ENCODE results near the gene GLRX.

The GLRX gene

GRCh38 chr5:95788493-95788892 lies 34.0 kb downstream of the GLRX start:
- Histone ChIP-seq H3K36me3 (replicated peaks; ENCODE audit: insufficient read depth, low read length) (no peaks in the 10 kb centered on the region), H3K9me3 (replicated peaks; ENCODE audit: insufficient read depth, low read length) (no peaks in the 10 kb centered on the region), H3K27ac (ENCODE audit: low read length) (no peak overlapping the region), H3K4me3 (ENCODE audit: low read length) (no peak overlapping the region), H3K4me2 (ENCODE audit: low read depth, low read length) (no peak overlapping the region), H3K27me3 (replicated peaks; ENCODE audit: insufficient read depth, low read length) (no peaks in the 10 kb centered on the region), H3K9ac (ENCODE audit: low read length) (no peak overlapping the region), H4K20me1 (ENCODE audit: insufficient read depth, low read length) (no peaks in the 10 kb centered on the region), H3K9me2 (replicated peaks; ENCODE audit: insufficient read depth, low read length) (no peaks in the 10 kb centered on the region), H3F3A (ENCODE audit: insufficient read depth, low read length) (no peaks in the 10 kb centered on the region), H3K79me2 (ENCODE audit: low read length) (no peaks in the 10 kb centered on the region), H3K4me1 (ENCODE audit: low read length) (peaks cover 5% of the 10 kb centered on the region), H2AFZ (ENCODE audit: low read length) (no peak overlapping the region)
- TF ChIP-seq EZH2phosphoT487 (IDR thresholded peaks at IDR 0.05; ENCODE audit: low read length) (no peak), EZH2 (optimal IDR thresholded peaks at IDR 0.05; ENCODE audit: low read depth, low read length) (no peak), CTCF (IDR thresholded peaks at IDR 0.05; ENCODE audit: low read length) (no peak)
- DNase-seq: no peak

GRCh38 chr5:95786821-95787418 lies 35.6 kb downstream of the GLRX start:
- Histone ChIP-seq H2AFZ (ENCODE audit: low read length) (no peak overlapping the region), H3K4me2 (ENCODE audit: low read depth, low read length) (no peak overlapping the region), H3K36me3 (replicated peaks; ENCODE audit: insufficient read depth, low read length) (no peaks in the 10 kb centered on the region), H3K27ac (ENCODE audit: low read length) (no peak overlapping the region), H3K9ac (ENCODE audit: low read length) (no peak overlapping the region), H3K4me1 (ENCODE audit: low read length) (peaks cover 5% of the 10 kb centered on the region), H3K79me2 (ENCODE audit: low read length) (no peaks in the 10 kb centered on the region), H3F3A (ENCODE audit: insufficient read depth, low read length) (no peaks in the 10 kb centered on the region), H3K9me3 (replicated peaks; ENCODE audit: insufficient read depth, low read length) (no peaks in the 10 kb centered on the region), H3K9me2 (replicated peaks; ENCODE audit: insufficient read depth, low read length) (no peaks in the 10 kb centered on the region), H3K27me3 (replicated peaks; ENCODE audit: insufficient read depth, low read length) (no peaks in the 10 kb centered on the region), H4K20me1 (ENCODE audit: insufficient read depth, low read length) (no peaks in the 10 kb centered on the region), H3K4me3 (ENCODE audit: low read length) (no peak overlapping the region)
- TF ChIP-seq EZH2 (optimal IDR thresholded peaks at IDR 0.05; ENCODE audit: low read depth, low read length): no peak
- TF ChIP-seq CTCF (IDR thresholded peaks at IDR 0.05; ENCODE audit: low read length): no peak
- no peak for TF ChIP-seq EZH2phosphoT487 (IDR thresholded peaks at IDR 0.05; ENCODE audit: low read length)
- no peak for DNase-seq

GRCh38 chr5:95784514-95785302 lies 37.8 kb downstream of the GLRX start:
- H4K20me1 ChIP-seq (ENCODE audit: insufficient read depth, low read length): no peaks in the 10 kb centered on the region
- H3K9me3 ChIP-seq (replicated peaks; ENCODE audit: insufficient read depth, low read length): no peaks in the 10 kb centered on the region
- no peak overlapping the region for H3K9ac ChIP-seq (ENCODE audit: low read length)
- no peak overlapping the region for H3K4me3 ChIP-seq (ENCODE audit: low read length)
- no peaks in the 10 kb centered on the region for H3K36me3 ChIP-seq (replicated peaks; ENCODE audit: insufficient read depth, low read length)
- no peak overlapping the region for H2AFZ ChIP-seq (ENCODE audit: low read length)
- H3K27ac ChIP-seq (ENCODE audit: low read length): no peak overlapping the region
- peaks cover 5% of the 10 kb centered on the region for H3K4me1 ChIP-seq (ENCODE audit: low read length)
- no peak for TF ChIP-seq EZH2 (optimal IDR thresholded peaks at IDR 0.05; ENCODE audit: low read depth, low read length)
- no peak for DNase-seq
- H3K4me2 ChIP-seq (ENCODE audit: low read depth, low read length): no peak overlapping the region
- H3F3A ChIP-seq (ENCODE audit: insufficient read depth, low read length): no peaks in the 10 kb centered on the region
- no peaks in the 10 kb centered on the region for H3K9me2 ChIP-seq (replicated peaks; ENCODE audit: insufficient read depth, low read length)
- H3K27me3 ChIP-seq (replicated peaks; ENCODE audit: insufficient read depth, low read length): no peaks in the 10 kb centered on the region
- no peaks in the 10 kb centered on the region for H3K79me2 ChIP-seq (ENCODE audit: low read length)

- Histone ChIP-seq H3K9me2 (replicated peaks; ENCODE audit: insufficient read depth, low read length) (no peaks in the 10 kb centered on the region), H3K79me2 (ENCODE audit: low read length) (no peaks in the 10 kb centered on the region), H2AFZ (ENCODE audit: low read length) (no peak overlapping the region), H3K9ac (ENCODE audit: low read length) (no peak overlapping the region), H4K20me1 (ENCODE audit: insufficient read depth, low read length) (no peaks in the 10 kb centered on the region), H3K27me3 (replicated peaks; ENCODE audit: insufficient read depth, low read length) (no peaks in the 10 kb centered on the region), H3K4me1 (ENCODE audit: low read length) (no peaks in the 10 kb centered on the region), H3K36me3 (replicated peaks; ENCODE audit: insufficient read depth, low read length) (no peaks in the 10 kb centered on the region), H3K4me2 (ENCODE audit: low read depth, low read length) (no peak overlapping the region), H3K9me3 (replicated peaks; ENCODE audit: insufficient read depth, low read length) (no peaks in the 10 kb centered on the region), H3K4me3 (ENCODE audit: low read length) (no peak overlapping the region), H3K27ac (ENCODE audit: low read length) (no peak overlapping the region), H3F3A (ENCODE audit: insufficient read depth, low read length) (no peaks in the 10 kb centered on the region)
- TF ChIP-seq EZH2 (optimal IDR thresholded peaks at IDR 0.05; ENCODE audit: low read depth, low read length) (no peak), EZH2phosphoT487 (IDR thresholded peaks at IDR 0.05; ENCODE audit: low read length) (no peak), CTCF (IDR thresholded peaks at IDR 0.05; ENCODE audit: low read length) (no peak)
- DNase-seq: no peak
Observed at GRCh38 chr5:95783661-95784060, 38.9 kb downstream of the GLRX start.

Measured in MM.1S (cell line).